GM12878 (cell line): ENCODE results near the gene ARHGAP30.

Experiments used
- BCLAF1 ChIP-seq: fragments of 450-650 bp; IDR thresholded peaks from 2 replicates; pipeline ENCODE4 v1.6.1; 2017; ENCODE audit warnings: antibody characterized with exemption, mild to moderate bottlenecking, moderate library complexity
- CHD1 ChIP-seq: IDR thresholded peaks from 2 replicates; pipeline ENCODE4 v1.6.1; 2012; ENCODE audit warnings: low read depth, low read length, improper control_type of control experiment
- CREM ChIP-seq: IDR thresholded peaks from 2 replicates; pipeline ENCODE4 v1.6.1; 2014; ENCODE audit warnings: antibody characterized with exemption, low read depth
- CTCF ChIP-seq, 3 experiments: IDR thresholded peaks in 2 of 3; conservative IDR thresholded peaks in 1 of 3; 2 replicates each; pipeline ENCODE4 v1.5.1; 2011; ENCODE audit warnings: low read depth in 3 of 3, low read length in 3 of 3, mild to moderate bottlenecking in 3 of 3, control low read depth in 2 of 3, moderate library complexity in 2 of 3, inconsistent platforms in 1 of 3, mixed read lengths in 1 of 3; ENCODE audit not compliant: control insufficient read depth in 2 of 3, insufficient read depth in 1 of 3; ENCODE audit errors: extremely low read depth in 1 of 3
- FOXK2 ChIP-seq: fragments of 450-650 bp; IDR thresholded peaks from 2 replicates; pipeline ENCODE4 v1.6.1; 2017; ENCODE audit warnings: mild to moderate bottlenecking, moderate library complexity
- HDAC6 ChIP-seq: fragments of 200-600 bp; sonication (generic); IDR thresholded peaks from one replicate; pipeline ENCODE4 v1.8.0; 2017; ENCODE audit warnings: antibody characterized with exemption; ENCODE audit not compliant: unreplicated experiment
- MLLT1 ChIP-seq: fragments of 450-650 bp; IDR thresholded peaks from 2 replicates; pipeline ENCODE4 v1.6.1; 2016; ENCODE audit warnings: mild to moderate bottlenecking
- NBN ChIP-seq: fragments of 450-650 bp; IDR thresholded peaks from 2 replicates; pipeline ENCODE4 v1.6.1; 2016
- REST ChIP-seq: IDR thresholded peaks from 2 replicates; pipeline ENCODE4 v1.6.1; 2012; ENCODE audit warnings: mild to moderate bottlenecking, low read depth, low read length
- SMARCA5 ChIP-seq: fragments of 450-650 bp; IDR thresholded peaks from 2 replicates; pipeline ENCODE4 v1.6.1; 2017; ENCODE audit warnings: mild to moderate bottlenecking
- ZNF207 ChIP-seq: fragments of 450-650 bp; IDR thresholded peaks from 2 replicates; pipeline ENCODE4 v1.6.1; 2014; ENCODE audit warnings: antibody characterized with exemption, mild to moderate bottlenecking, borderline replicate concordance
- ZNF274 ChIP-seq: IDR thresholded peaks from one replicate; pipeline ENCODE4 v1.8.0; 2011; ENCODE audit not compliant: insufficient read length, insufficient read depth

GRCh38 chr1:161039546-161039945, 30.1 kb downstream of the ARHGAP30 start:
- TF ChIP-seq CREM (no peak), MLLT1 (no peak), CHD1 (no peak), REST (no peak), ZNF207 (no peak), SMARCA5 (no peak), ZNF274 (no peak), CTCF (IDR thresholded peaks at IDR 0.05 in 2 of 3, conservative IDR thresholded peaks at IDR 0.05 in 1 of 3; ENCODE audit: control insufficient read depth in 2 of 3, extremely low read depth in 1 of 3, insufficient read depth in 1 of 3, low read depth in 3 of 3, low read length in 3 of 3) (no peak), FOXK2 (no peak), BCLAF1 (no peak), HDAC6 (no peak), NBN (no peak)
